Measurements from ENCODE around the gene LTBP4. TPM values are rescaled to one million over a fixed set of nuclear protein-coding genes. Genes with fewer than 3 reads are reported as not detected.

Gene LTBP4
- polyA plus RNA-seq, 1 of the 3 experiments (the other 2 are of a cell fraction), result 24.8 TPM

- H3F3A ChIP-seq (replicated peaks; ENCODE audit: insufficient read depth), result peaks cover 6% of the 10 kb centered on the region
- H3K27me3 ChIP-seq (ENCODE audit: insufficient read depth), result no peaks in the 10 kb centered on the region
- DNase-seq, result no peak
- H2AFZ ChIP-seq (ENCODE audit: low read depth), result no peak overlapping the region
- no peaks in the 10 kb centered on the region for H3K79me2 ChIP-seq (ENCODE audit: insufficient read depth)
- H3K9me3 ChIP-seq, result no peaks in the 10 kb centered on the region
- no peak overlapping the region for H3K4me3 ChIP-seq (ENCODE audit: low read depth in 2 of 2, low read length in 1 of 2)
- no peak overlapping the region for H3K27ac ChIP-seq (ENCODE audit: low read depth in 2 of 2, low read length in 1 of 2)
- no peak overlapping the region for H3K4me2 ChIP-seq
- H3K36me3 ChIP-seq (replicated peaks in 1 of 2; ENCODE audit: control insufficient read depth in 1 of 2, insufficient read depth in 2 of 2, low read length in 1 of 2), result peaks cover 0 to 14% of the 10 kb centered on the region in 2 experiments
- no peaks in the 10 kb centered on the region for H4K20me1 ChIP-seq (ENCODE audit: insufficient read depth)
- TF ChIP-seq USF2 (IDR thresholded peaks at IDR 0.05; ENCODE audit: borderline replicate concordance, low read depth, low read length) (no peak), TEAD4 (IDR thresholded peaks at IDR 0.05; ENCODE audit: borderline replicate concordance, insufficient read depth) (no peak), EP300 (IDR thresholded peaks at IDR 0.05; ENCODE audit: borderline replicate concordance in 1 of 2, low read depth in 1 of 2, low read length in 1 of 2) (no peak), RXRA (IDR thresholded peaks at IDR 0.05; ENCODE audit: borderline replicate concordance, low read depth) (no peak), FOXJ3 (CRISPR knock-in tag; IDR thresholded peaks at IDR 0.05) (no peak), PBX3 (IDR thresholded peaks at IDR 0.05) (no peak), TCF12 (IDR thresholded peaks at IDR 0.05) (no peak), FOXM1 (IDR thresholded peaks at IDR 0.05; ENCODE audit: low read depth) (no peak), REST (IDR thresholded peaks at IDR 0.05; ENCODE audit: low read depth, low read length) (no peak), RAD21 (IDR thresholded peaks at IDR 0.05; ENCODE audit: low read length) (no peak), SIN3A (IDR thresholded peaks at IDR 0.05; ENCODE audit: borderline replicate concordance, low read depth, low read length) (no peak), TAF1 (IDR thresholded peaks at IDR 0.05; ENCODE audit: borderline replicate concordance, low read depth, low read length) (no peak), RFX5 (IDR thresholded peaks at IDR 0.05; ENCODE audit: low read length) (no peak), NFIC (IDR thresholded peaks at IDR 0.05; ENCODE audit: borderline replicate concordance) (no peak), GABPA (IDR thresholded peaks at IDR 0.05; ENCODE audit: low read depth) (no peak), ZBTB33 (IDR thresholded peaks at IDR 0.05; ENCODE audit: borderline replicate concordance, low read depth) (no peak), GATA2 (CRISPR knock-in tag; IDR thresholded peaks at IDR 0.05) (no peak), CTCF (IDR thresholded peaks at IDR 0.05) (no peak), MAX (IDR thresholded peaks at IDR 0.05; ENCODE audit: low read depth) (no peak)
- no peak overlapping the region for H3K9ac ChIP-seq
- POLR2A ChIA-PET, result no interaction called here
- no peaks in the 10 kb centered on the region for H3K9me2 ChIP-seq
- CTCF ChIA-PET, result interaction anchor here (2.2 kb wide), 1 partner anchor 17 kb away, joined by 5 read pairs; no protein-coding TSS in a partner anchor
- H3K4me1 ChIP-seq (ENCODE audit: control insufficient read depth in 1 of 2, insufficient read depth in 2 of 2, low read depth in 1 of 2, low read length in 1 of 2), result no peaks in the 10 kb centered on the region
- WGBS (ENCODE audit: low lambda C conversion rate), result 79% methylated on average over 2 of the region's 2 CpGs
Measured at GRCh38 chr19:40585982-40586422, 15.2 kb upstream of the LTBP4 start.
